GM19372 (cell line): ENCODE measurements around the gene CTNS.

Experiments
- ATAC-seq: cut with Tn5 transposase; IDR thresholded peaks from one replicate; pipeline ENCODE4 v1.9.1; 2021; ENCODE audit warnings: mild to moderate bottlenecking, low read depth, moderate library complexity; ENCODE audit not compliant: unreplicated experiment

The CTNS gene

GRCh38 chr17:3708366-3708765 lies 71.8 kb downstream of the CTNS start:
- no peak for ATAC-seq

GRCh38 chr17:3710951-3711383 lies 74.4 kb downstream of the CTNS start:
- ATAC-seq = peak; percentile 92
